Endodermal cell (in vitro differentiated cells): ENCODE data around the gene TENT5A. TPM values are rescaled to one million over a fixed set of nuclear protein-coding genes. Genes with fewer than 3 reads are reported as not detected.

Source experiments
- DNase-seq: peaks from one replicate; pipeline ENCODE4 v3.0.0-alpha.2; 2017
- H3K27ac ChIP-seq: 2 replicates; pipeline ENCODE4 v1.5.1; 2013; ENCODE audit warnings: mild to moderate bottlenecking, low read depth, low read length, moderate library complexity
- H3K27me3 ChIP-seq: 2 replicates; pipeline ENCODE4 v1.6.1; 2013; ENCODE audit warnings: mild to moderate bottlenecking, low read length, moderate library complexity; ENCODE audit not compliant: insufficient read depth, control insufficient read depth, poor library complexity, severe bottlenecking
- H3K36me3 ChIP-seq: 2 replicates; pipeline ENCODE4 v1.7.0; 2013; ENCODE audit warnings: mild to moderate bottlenecking, low read length, moderate library complexity; ENCODE audit not compliant: control insufficient read depth, insufficient read depth
- H3K4me1 ChIP-seq: one replicate; pipeline ENCODE4 v1.7.0; 2013; ENCODE audit warnings: low read length; ENCODE audit not compliant: control insufficient read depth, insufficient read depth
- H3K4me3 ChIP-seq: 2 replicates; pipeline ENCODE4 v1.5.1; 2013; ENCODE audit warnings: mild to moderate bottlenecking, low read length, moderate library complexity
- H3K9ac ChIP-seq: 2 replicates; pipeline ENCODE4 v1.6.1; 2013; ENCODE audit warnings: mild to moderate bottlenecking, low read length, moderate library complexity; ENCODE audit not compliant: poor library complexity, severe bottlenecking; ENCODE audit errors: extremely low read depth
- H3K9me3 ChIP-seq: 2 replicates; pipeline ENCODE4 v1.6.1; 2013; ENCODE audit warnings: mild to moderate bottlenecking, low read length, moderate library complexity; ENCODE audit not compliant: control insufficient read depth
- H3K27ac Mint-ChIP-seq: 2 replicates; pipeline ENCODE4 v1.8.0; 2020; ENCODE audit warnings: mixed read lengths
- H3K27me3 Mint-ChIP-seq: 2 replicates; pipeline ENCODE4 v1.8.0; 2021; ENCODE audit warnings: mild to moderate bottlenecking, mixed read lengths; ENCODE audit not compliant: insufficient read depth
- H3K36me3 Mint-ChIP-seq: 2 replicates; pipeline ENCODE4 v1.8.0; 2020; ENCODE audit warnings: low read depth, mixed read lengths
- H3K4me1 Mint-ChIP-seq: 2 replicates; pipeline ENCODE4 v1.8.0; 2020; ENCODE audit warnings: mixed read lengths
- H3K4me3 Mint-ChIP-seq: 2 replicates; pipeline ENCODE4 v1.8.0; 2020; ENCODE audit warnings: mild to moderate bottlenecking, moderate library complexity, mixed read lengths
- H3K9me3 Mint-ChIP-seq: 2 replicates; pipeline ENCODE4 v1.8.0; 2020; ENCODE audit warnings: mild to moderate bottlenecking, mixed read lengths
- WGBS, 2 experiments: methylation state at CpG; one replicate each; pipeline versions ENCODE4 v1.1.5 to v1.1.7; 2013; ENCODE audit warnings: missing lambda C conversion rate in 2 of 2, mixed read lengths in 1 of 2; ENCODE audit not compliant: insufficient coverage in 1 of 2, insufficient read length in 1 of 2; 5-methylcytosine and 5-hydroxymethylcytosine counted together
- total RNA-seq, 2 donors: library from RNA; stranded (reverse); fragmentation: NEBNext Ultra II Directional in 1 of 2; extraction: Animal tissue kit (Norgen Biotek cat#: 25700) in 1 of 2; gene quantifications; 2 replicates in 1 of 2; 3 replicates in 1 of 2; pipeline ENCODE4 v1.2.1, GENCODE V29; 2021
- TF ChIP-seq, protein P1 (sequence below): fragments of 200-600 bp; sonication (generic); conservative IDR thresholded peaks from 2 replicates; pipeline ENCODE4 v1.5.0; 2021; ENCODE audit warnings: antibody characterized with exemption, mild to moderate bottlenecking

The TENT5A gene
- total RNA-seq, 2 donors from 2014 or later = 4.8 to 8.6 TPM

DNA sequence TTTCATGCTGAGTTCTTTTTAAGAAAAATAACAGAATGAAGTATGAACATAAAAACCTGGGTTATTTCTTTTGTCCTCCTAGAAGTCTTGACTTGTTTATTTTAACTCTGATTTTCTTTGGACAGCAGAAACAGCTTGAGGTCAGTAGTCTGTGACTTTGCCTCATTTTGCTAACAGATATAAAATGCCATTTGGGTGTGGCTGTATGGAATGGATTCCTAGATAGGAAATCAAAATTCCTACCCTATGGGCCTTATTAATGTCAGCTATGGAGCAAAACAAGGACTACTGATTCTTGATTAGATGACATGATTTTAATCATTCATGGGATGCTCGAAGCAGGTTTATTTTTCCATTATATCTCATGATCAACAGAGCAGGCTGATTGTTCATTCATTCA lies 46.8 kb upstream of the TENT5A start:
- Histone ChIP-seq H3K27me3 (peaks cover 40% of the 10 kb centered on the region), H3K4me3 (no peak overlapping the region), H3K9me3 (no peaks in the 10 kb centered on the region), H3K27ac (no peak overlapping the region), H3K9ac (no peak overlapping the region), H3K4me1 (peaks cover 4% of the 10 kb centered on the region), H3K36me3 (no peaks in the 10 kb centered on the region)
- Mint-ChIP-seq H3K27me3 (peaks cover 41% of the 10 kb centered on the region), H3K4me3 (no peak overlapping the region), H3K9me3 (peaks cover 2% of the 10 kb centered on the region), H3K27ac (no peak overlapping the region), H3K4me1 (peaks cover 10% of the 10 kb centered on the region), H3K36me3 (no peaks in the 10 kb centered on the region)
- TF ChIP-seq, protein P1, sequence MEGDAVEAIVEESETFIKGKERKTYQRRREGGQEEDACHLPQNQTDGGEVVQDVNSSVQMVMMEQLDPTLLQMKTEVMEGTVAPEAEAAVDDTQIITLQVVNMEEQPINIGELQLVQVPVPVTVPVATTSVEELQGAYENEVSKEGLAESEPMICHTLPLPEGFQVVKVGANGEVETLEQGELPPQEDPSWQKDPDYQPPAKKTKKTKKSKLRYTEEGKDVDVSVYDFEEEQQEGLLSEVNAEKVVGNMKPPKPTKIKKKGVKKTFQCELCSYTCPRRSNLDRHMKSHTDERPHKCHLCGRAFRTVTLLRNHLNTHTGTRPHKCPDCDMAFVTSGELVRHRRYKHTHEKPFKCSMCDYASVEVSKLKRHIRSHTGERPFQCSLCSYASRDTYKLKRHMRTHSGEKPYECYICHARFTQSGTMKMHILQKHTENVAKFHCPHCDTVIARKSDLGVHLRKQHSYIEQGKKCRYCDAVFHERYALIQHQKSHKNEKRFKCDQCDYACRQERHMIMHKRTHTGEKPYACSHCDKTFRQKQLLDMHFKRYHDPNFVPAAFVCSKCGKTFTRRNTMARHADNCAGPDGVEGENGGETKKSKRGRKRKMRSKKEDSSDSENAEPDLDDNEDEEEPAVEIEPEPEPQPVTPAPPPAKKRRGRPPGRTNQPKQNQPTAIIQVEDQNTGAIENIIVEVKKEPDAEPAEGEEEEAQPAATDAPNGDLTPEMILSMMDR = no peak
- 100% methylated on average over 1 of the region's 1 CpG for WGBS, 2 experiments
- no peak for DNase-seq

DNA sequence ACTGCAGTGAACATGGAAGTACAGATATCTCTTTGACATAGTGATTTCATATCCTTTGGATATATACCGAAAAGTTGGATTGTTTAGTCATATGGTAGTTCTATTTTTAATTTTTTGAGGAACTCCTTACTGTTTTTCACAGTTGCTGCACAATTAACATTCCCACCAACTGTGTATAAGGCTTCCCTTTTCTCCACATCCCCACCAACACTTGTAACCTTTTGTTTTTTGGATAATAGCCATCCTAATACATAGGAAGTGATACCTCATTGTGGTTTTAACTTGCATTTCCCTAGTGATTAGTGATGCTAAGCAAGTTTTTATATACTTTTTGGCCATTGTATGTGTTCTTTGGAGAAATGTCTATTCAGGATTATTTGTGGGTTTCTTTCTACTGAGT lies 45.1 kb upstream of the TENT5A start:
- Histone ChIP-seq H3K36me3 (no peaks in the 10 kb centered on the region), H3K27ac (no peak overlapping the region), H3K9me3 (no peaks in the 10 kb centered on the region), H3K27me3 (peaks cover 23% of the 10 kb centered on the region), H3K9ac (no peak overlapping the region), H3K4me1 (peaks cover 4% of the 10 kb centered on the region), H3K4me3 (no peak overlapping the region)
- Mint-ChIP-seq H3K27me3 (peaks cover 27% of the 10 kb centered on the region), H3K4me3 (no peak overlapping the region), H3K9me3 (peaks cover 2% of the 10 kb centered on the region), H3K4me1 (peaks cover 10% of the 10 kb centered on the region), H3K27ac (no peak overlapping the region), H3K36me3 (no peaks in the 10 kb centered on the region)
- 100% methylated on average over 1 of the region's 1 CpG; no CpG with 5 or more reads in 1 of the 2 experiments for WGBS, 2 experiments
- TF ChIP-seq, protein P1 = no peak
- no peak for DNase-seq

DNA sequence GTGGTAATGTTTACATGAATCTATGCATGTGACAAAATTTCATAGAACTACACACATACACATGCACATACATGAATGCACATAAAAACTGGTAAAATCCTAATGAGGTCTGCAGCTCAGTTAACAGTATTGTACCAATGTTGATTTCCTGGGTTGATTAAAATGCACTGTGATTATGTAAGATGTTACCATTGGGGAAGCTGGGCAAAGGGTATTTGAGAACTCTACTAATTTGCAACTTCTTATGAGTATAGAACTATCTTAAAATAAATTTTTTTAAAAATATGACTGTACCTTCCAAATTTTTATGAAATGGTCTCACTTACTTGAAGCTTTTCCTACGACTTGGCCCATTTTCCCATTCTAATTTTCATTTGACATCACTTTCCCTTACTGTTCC lies 43.4 kb upstream of the TENT5A start:
- H3K4me1 ChIP-seq = no peaks in the 10 kb centered on the region
- peaks cover 19% of the 10 kb centered on the region for H3K27me3 ChIP-seq
- TF ChIP-seq, protein P1 = no peak
- H3K27ac Mint-ChIP-seq = no peak overlapping the region
- H3K36me3 Mint-ChIP-seq = no peaks in the 10 kb centered on the region
- no peaks in the 10 kb centered on the region for H3K9me3 ChIP-seq
- H3K9ac ChIP-seq = no peak overlapping the region
- no peak overlapping the region for H3K4me3 Mint-ChIP-seq
- H3K4me3 ChIP-seq = no peak overlapping the region
- no peak for DNase-seq
- no peak overlapping the region for H3K27ac ChIP-seq
- peaks cover 22% of the 10 kb centered on the region for H3K27me3 Mint-ChIP-seq
- peaks cover 2% of the 10 kb centered on the region for H3K9me3 Mint-ChIP-seq
- no peaks in the 10 kb centered on the region for H3K36me3 ChIP-seq
- 85 to 87% methylated on average over 1 of the region's 1 CpG for WGBS, 2 experiments
- H3K4me1 Mint-ChIP-seq = peaks cover 3% of the 10 kb centered on the region
